Thoracic aorta (tissue), 2 donors: ENCODE results near the gene MTUS2. TPM values are rescaled to one million over a fixed set of nuclear protein-coding genes. Genes with fewer than 3 reads are reported as not detected.

ENCODE experiments used
- ATAC-seq: fragments of 150-250 bp; one replicate; pipeline ENCODE4 v1.8.0; 2017; ENCODE audit warnings: low read depth; ENCODE audit not compliant: insufficient number of reproducible peaks, low FRiP score
- DNase-seq: peaks from one replicate; pipeline ENCODE4 v3.0.0-alpha.2; 2020; ENCODE audit warnings: low spot score
- H3K27ac ChIP-seq, 2 donors: fragments of 200-600 bp; sonication (generic); 1 replicate in 1 of 2; 2 replicates in 1 of 2; pipeline ENCODE4 v1.5.1; 2016; ENCODE audit warnings: mild to moderate bottlenecking in 2 of 2, moderate library complexity in 2 of 2
- H3K27me3 ChIP-seq: fragments of 200-600 bp; sonication (generic); replicated peaks from 2 replicates; pipeline ENCODE4 v1.6.0; 2016; ENCODE audit warnings: mild to moderate bottlenecking; ENCODE audit not compliant: insufficient read depth
- H3K36me3 ChIP-seq: fragments of 200-600 bp; sonication (generic); one replicate; pipeline ENCODE4 v1.5.1; 2016
- H3K4me1 ChIP-seq, 2 donors: fragments of 200-600 bp; sonication (generic); 1 replicate in 1 of 2; 2 replicates in 1 of 2; pipeline versions ENCODE4 v1.5.1 to v1.6.0; 2016; ENCODE audit warnings: low read depth in 2 of 2, mild to moderate bottlenecking in 1 of 2; ENCODE audit not compliant: control insufficient read depth in 1 of 2
- H3K4me3 ChIP-seq: fragments of 200-600 bp; sonication (generic); 2 replicates; pipeline ENCODE4 v1.5.1; 2016; ENCODE audit warnings: mild to moderate bottlenecking
- H3K9me3 ChIP-seq: fragments of 200-600 bp; sonication (generic); 2 replicates; pipeline ENCODE4 v1.5.1; 2016
- total RNA-seq, 2 donors: library from RNA; depleted of rRNA; stranded (reverse); fragments of >200 nt; gene quantifications; one replicate each; pipeline versions ENCODE4 v1.1.0 to v1.2.3, GENCODE V29; 2016
- TF ChIP-seq, protein P1 (sequence below): fragments of 200-600 bp; sonication (generic); IDR thresholded peaks from one replicate; pipeline ENCODE4 v1.5.1; 2019; ENCODE audit warnings: antibody characterized with exemption

The MTUS2 gene
- total RNA-seq, 2 donors from 2014 or later = 14.9 to 26.4 TPM

- Histone ChIP-seq H3K4me3 (no peak overlapping the region), H3K27me3 (no peaks in the 10 kb centered on the region), H3K4me1 (no peaks in the 10 kb centered on the region), H3K27ac (no peak overlapping the region), H3K36me3 (no peaks in the 10 kb centered on the region), H3K9me3 (peaks cover 8% of the 10 kb centered on the region)
- DNase-seq (no peak), ATAC-seq (no peak)
- TF ChIP-seq, protein P1, sequence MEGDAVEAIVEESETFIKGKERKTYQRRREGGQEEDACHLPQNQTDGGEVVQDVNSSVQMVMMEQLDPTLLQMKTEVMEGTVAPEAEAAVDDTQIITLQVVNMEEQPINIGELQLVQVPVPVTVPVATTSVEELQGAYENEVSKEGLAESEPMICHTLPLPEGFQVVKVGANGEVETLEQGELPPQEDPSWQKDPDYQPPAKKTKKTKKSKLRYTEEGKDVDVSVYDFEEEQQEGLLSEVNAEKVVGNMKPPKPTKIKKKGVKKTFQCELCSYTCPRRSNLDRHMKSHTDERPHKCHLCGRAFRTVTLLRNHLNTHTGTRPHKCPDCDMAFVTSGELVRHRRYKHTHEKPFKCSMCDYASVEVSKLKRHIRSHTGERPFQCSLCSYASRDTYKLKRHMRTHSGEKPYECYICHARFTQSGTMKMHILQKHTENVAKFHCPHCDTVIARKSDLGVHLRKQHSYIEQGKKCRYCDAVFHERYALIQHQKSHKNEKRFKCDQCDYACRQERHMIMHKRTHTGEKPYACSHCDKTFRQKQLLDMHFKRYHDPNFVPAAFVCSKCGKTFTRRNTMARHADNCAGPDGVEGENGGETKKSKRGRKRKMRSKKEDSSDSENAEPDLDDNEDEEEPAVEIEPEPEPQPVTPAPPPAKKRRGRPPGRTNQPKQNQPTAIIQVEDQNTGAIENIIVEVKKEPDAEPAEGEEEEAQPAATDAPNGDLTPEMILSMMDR = peak; percentile 55
Measured at GRCh38 chr13:28805193-28805819, 14.8 kb upstream of the MTUS2 start.

GRCh38 chr13:28817204-28817603 is 2.9 kb upstream of the MTUS2 start:
- no peak for DNase-seq
- Histone ChIP-seq H3K4me3 (no peak overlapping the region), H3K9me3 (no peaks in the 10 kb centered on the region), H3K27me3 (no peaks in the 10 kb centered on the region), H3K27ac (no peak overlapping the region), H3K4me1 (peaks cover 5 to 7% of the 10 kb centered on the region in 2 donors), H3K36me3 (no peaks in the 10 kb centered on the region)
- TF ChIP-seq, protein P1 = no peak
- ATAC-seq = no peak

DNA sequence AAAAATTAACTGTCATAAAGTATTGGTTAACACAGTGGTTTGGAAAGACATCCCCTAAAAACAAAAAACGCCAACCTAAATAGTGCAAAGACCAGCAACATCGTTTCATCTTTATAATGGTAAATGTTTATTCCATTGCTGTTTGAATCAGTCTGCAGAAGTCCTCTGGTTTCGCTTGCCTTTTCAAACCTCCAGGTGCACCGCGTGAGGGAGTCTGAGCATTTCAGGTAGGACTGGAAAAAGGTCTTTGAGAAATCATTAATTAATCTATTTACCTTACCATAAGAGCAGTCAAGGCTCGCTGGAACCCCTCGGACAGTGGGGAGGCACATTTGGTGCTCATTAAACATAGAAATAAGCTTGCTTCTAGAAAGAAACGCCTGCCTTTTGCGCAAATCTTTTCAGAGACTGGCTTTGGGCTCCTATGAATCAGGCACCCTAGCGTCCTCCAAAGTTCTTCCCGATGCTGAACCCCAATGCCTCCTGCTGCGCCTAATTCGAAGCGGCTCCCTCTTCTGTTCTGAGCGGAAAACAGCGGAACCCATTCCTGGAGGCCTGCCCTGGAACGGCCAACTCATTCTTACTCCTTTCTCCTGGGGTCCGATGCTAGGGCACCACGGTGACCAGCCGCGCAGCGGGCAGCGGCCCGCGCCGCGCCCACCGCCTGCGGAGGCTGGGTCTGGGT is 951 bp upstream of the MTUS2 start:
- Histone ChIP-seq H3K4me3 (peak overlapping the region; percentile 75), H3K4me1 (peaks cover 7 to 11% of the 10 kb centered on the region in 2 donors), H3K27me3 (no peaks in the 10 kb centered on the region), H3K27ac (peak overlapping the region in 1 of 2 donors; percentile 47), H3K9me3 (no peaks in the 10 kb centered on the region), H3K36me3 (no peaks in the 10 kb centered on the region)
- DNase-seq = no peak
- ATAC-seq = no peak
- TF ChIP-seq, protein P1 = no peak

DNA sequence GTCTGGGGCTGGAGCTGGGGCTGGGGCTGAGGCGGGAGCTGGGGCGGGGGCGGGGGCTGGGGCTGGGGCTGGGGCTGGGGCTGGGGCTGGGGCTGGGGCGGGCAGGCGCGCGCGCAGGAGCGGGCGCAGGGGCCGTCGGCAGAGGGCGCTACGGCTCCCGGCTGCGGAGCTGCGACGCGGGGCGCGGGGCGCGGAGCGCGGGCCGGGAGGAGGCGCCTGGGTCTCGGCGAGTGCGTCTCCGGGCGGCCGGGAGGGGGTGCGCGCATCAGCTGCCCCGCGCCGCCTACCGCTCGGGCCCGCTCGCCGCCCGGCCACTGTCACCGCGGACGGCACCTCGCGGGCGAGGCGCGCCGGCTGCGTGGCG is 422 bp upstream of the MTUS2 start:
- peak; percentile 56 for ATAC-seq
- Histone ChIP-seq H3K36me3 (no peaks in the 10 kb centered on the region), H3K4me3 (peak overlapping the region; percentile 94), H3K9me3 (no peaks in the 10 kb centered on the region), H3K4me1 (peaks cover 7 to 11% of the 10 kb centered on the region in 2 donors), H3K27ac (peak overlapping the region; percentile 47 to 62), H3K27me3 (no peaks in the 10 kb centered on the region)
- no peak for DNase-seq
- TF ChIP-seq, protein P1 = no peak

- H3K36me3 ChIP-seq = no peaks in the 10 kb centered on the region
- H3K9me3 ChIP-seq = no peaks in the 10 kb centered on the region
- H3K27ac ChIP-seq = peak overlapping the region in 1 of 2 donors; percentile 53
- peak overlapping the region; percentile 94 for H3K4me3 ChIP-seq
- peaks cover 7 to 11% of the 10 kb centered on the region in 2 donors for H3K4me1 ChIP-seq
- no peak for ATAC-seq
- H3K27me3 ChIP-seq = no peaks in the 10 kb centered on the region
- TF ChIP-seq, protein P1 = no peak
- DNase-seq = no peak
Measured at GRCh38 chr13:28822151-28822550, 2.0 kb downstream of the MTUS2 start.
